Measurements from ENCODE around the gene EXOSC7.

Gene EXOSC7

DNA sequence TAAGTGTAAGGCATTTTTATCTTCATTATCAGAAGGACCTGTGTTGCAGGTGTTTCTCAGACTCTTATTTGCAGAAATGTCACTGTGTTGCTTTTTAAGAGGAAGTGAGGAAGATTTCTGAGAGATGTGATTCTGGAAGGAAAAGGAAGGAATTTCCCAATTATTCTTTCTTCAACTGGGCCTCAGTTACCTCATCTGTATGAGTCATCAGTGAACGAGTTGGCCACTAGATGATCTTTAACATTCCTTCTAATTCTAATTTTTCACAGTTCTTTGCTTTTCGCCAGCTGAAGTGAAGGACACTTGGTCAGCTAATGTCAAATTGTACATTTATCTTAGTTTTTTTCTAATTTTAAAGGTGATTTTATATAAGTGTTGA is 79.0 kb downstream of the EXOSC7 start:
- no CpG with 5 or more reads among the region's 2 CpGs for WGBS (ENCODE audit: extremely low coverage, insufficient coverage, low lambda C conversion rate)
- H3K4me1 ChIP-seq (ENCODE audit: control insufficient read depth, low read depth, low read length) = peaks cover 16% of the 10 kb centered on the region
- no peak overlapping the region for H2BK5ac ChIP-seq (ENCODE audit: low read length)
- H3K4ac ChIP-seq (ENCODE audit: low read depth, low read length) = no peak overlapping the region
- no peaks in the 10 kb centered on the region for H3K79me1 ChIP-seq (ENCODE audit: low read length)
- H2AK5ac ChIP-seq (ENCODE audit: low read length) = no peak overlapping the region
- H3K27me3 ChIP-seq (ENCODE audit: insufficient read depth, low read length, poor library complexity) = no peaks in the 10 kb centered on the region
- no peak overlapping the region for H3K9ac ChIP-seq (ENCODE audit: low read length)
- H3K18ac ChIP-seq (ENCODE audit: low read length) = no peak overlapping the region
- no peak overlapping the region for H4K8ac ChIP-seq (ENCODE audit: low read depth, low read length)
- H3K4me3 ChIP-seq (ENCODE audit: low read length) = no peak overlapping the region
- no peak overlapping the region for H3K56ac ChIP-seq (ENCODE audit: low read length)
- H2BK15ac ChIP-seq (replicated peaks; ENCODE audit: low read depth) = no peak overlapping the region
- no peaks in the 10 kb centered on the region for H3K79me2 ChIP-seq (ENCODE audit: control insufficient read depth, insufficient read depth, low read length)
- H2BK120ac ChIP-seq (ENCODE audit: low read depth, low read length) = no peak overlapping the region
- no peak overlapping the region for H3K4me2 ChIP-seq (ENCODE audit: low read length)
- no peak overlapping the region for H3K23ac ChIP-seq (ENCODE audit: low read length)
- H4K5ac ChIP-seq (ENCODE audit: low read length) = no peak overlapping the region
- DNase-seq = no peak
- H3K27ac ChIP-seq (ENCODE audit: low read depth, low read length) = no peak overlapping the region
- no peaks in the 10 kb centered on the region for H3K36me3 ChIP-seq (ENCODE audit: control insufficient read depth, insufficient read depth, low read length)

DNA sequence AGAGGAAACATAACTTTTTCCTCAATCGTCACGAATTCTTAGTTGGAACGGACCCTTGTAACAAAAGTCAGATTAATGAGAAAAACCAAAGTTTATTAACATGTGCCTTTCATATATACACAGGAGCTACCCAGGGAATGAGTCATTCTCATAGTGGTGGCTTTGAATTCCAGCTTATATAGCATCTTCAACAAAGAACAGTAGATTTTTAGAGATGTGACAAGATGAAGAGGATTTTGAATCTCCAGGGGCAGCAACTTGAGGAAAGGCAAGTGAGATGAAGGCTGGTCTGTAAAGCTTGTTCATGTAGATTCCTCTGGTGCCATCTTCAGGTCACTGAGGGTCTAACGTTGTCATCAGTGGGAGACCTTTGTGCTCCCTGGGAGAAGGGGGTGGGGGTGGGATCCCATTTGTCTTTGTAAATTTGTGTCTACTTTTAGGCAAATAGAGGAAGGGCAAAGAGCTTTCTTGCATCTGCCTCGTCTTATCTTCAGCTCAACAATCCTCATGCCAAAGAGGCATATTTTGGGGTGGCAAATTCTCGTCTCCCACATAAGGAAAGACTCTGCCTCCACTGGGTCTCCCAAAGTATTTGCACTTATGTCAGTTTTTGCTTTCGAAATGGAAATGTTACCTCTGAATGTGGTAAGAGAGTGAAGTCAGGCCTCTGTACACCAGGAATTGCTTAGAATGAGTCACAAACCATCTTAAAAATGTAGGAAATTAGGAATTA is 79.5 kb downstream of the EXOSC7 start:
- no peaks in the 10 kb centered on the region for H3K79me1 ChIP-seq (ENCODE audit: low read length)
- H2BK120ac ChIP-seq (ENCODE audit: low read depth, low read length) = no peak overlapping the region
- no peak overlapping the region for H3K4me3 ChIP-seq (ENCODE audit: low read length)
- peak overlapping the region; percentile 54 for H2AK5ac ChIP-seq (ENCODE audit: low read length)
- H3K27ac ChIP-seq (ENCODE audit: low read depth, low read length) = no peak overlapping the region
- H3K18ac ChIP-seq (ENCODE audit: low read length) = no peak overlapping the region
- H2BK5ac ChIP-seq (ENCODE audit: low read length) = peak overlapping the region; percentile 10
- peak overlapping the region; percentile 7 for H3K9ac ChIP-seq (ENCODE audit: low read length)
- H3K23ac ChIP-seq (ENCODE audit: low read length) = no peak overlapping the region
- H3K27me3 ChIP-seq (ENCODE audit: insufficient read depth, low read length, poor library complexity) = no peaks in the 10 kb centered on the region
- H3K36me3 ChIP-seq (ENCODE audit: control insufficient read depth, insufficient read depth, low read length) = no peaks in the 10 kb centered on the region
- no peak overlapping the region for H3K4ac ChIP-seq (ENCODE audit: low read depth, low read length)
- H3K4me2 ChIP-seq (ENCODE audit: low read length) = no peak overlapping the region
- no peak overlapping the region for H4K8ac ChIP-seq (ENCODE audit: low read depth, low read length)
- H2BK15ac ChIP-seq (replicated peaks; ENCODE audit: low read depth) = no peak overlapping the region
- H3K79me2 ChIP-seq (ENCODE audit: control insufficient read depth, insufficient read depth, low read length) = no peaks in the 10 kb centered on the region
- WGBS (ENCODE audit: extremely low coverage, insufficient coverage, low lambda C conversion rate) = no CpG with 5 or more reads among the region's 7 CpGs
- peak; percentile 93 for DNase-seq
- peak overlapping the region; percentile 76 for H3K56ac ChIP-seq (ENCODE audit: low read length)
- H3K4me1 ChIP-seq (ENCODE audit: control insufficient read depth, low read depth, low read length) = peaks cover 18% of the 10 kb centered on the region
- no peak overlapping the region for H4K5ac ChIP-seq (ENCODE audit: low read length)

DNA sequence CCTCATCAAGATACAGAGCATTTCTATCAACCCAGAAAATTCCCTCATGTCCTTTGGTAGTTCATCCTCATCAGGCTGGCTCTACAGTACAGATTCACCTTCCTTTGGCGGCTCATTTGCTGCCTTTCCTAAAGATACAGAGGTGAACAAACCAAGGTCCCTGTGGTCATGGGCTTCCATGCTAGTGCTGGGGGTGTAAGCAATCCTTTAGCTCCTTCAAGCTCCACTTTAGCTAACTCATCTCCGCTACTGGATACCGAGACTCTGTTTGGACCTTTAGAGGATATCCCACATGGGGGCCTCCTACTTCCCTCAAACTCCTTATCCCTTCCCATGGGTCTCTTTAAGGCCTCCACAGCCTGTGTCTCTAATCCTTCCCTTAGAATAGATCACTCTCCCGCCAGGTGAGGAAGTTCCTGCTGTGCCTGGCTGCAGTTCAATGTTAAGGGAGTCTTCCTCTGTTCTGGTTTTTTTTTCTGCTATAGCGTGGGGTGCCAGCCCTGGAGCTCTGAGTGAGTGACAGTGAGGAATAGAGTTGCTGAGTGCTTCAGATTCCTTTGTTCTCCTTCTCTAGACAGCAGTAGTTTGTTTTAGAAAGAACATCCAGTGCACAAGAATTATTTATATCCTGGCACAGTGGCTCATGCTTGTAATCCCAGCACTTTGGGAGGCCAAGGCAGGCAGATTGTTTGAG is 80.7 kb downstream of the EXOSC7 start:
- Histone ChIP-seq H3K27ac (ENCODE audit: low read depth, low read length) (peak overlapping the region; percentile 85), H3K27me3 (ENCODE audit: insufficient read depth, low read length, poor library complexity) (no peaks in the 10 kb centered on the region), H3K4me3 (ENCODE audit: low read length) (no peak overlapping the region), H3K4me2 (ENCODE audit: low read length) (no peak overlapping the region), H2BK5ac (ENCODE audit: low read length) (peak overlapping the region; percentile 98), H4K5ac (ENCODE audit: low read length) (peak overlapping the region; percentile 47), H3K36me3 (ENCODE audit: control insufficient read depth, insufficient read depth, low read length) (no peaks in the 10 kb centered on the region), H2BK120ac (ENCODE audit: low read depth, low read length) (no peak overlapping the region), H3K4ac (ENCODE audit: low read depth, low read length) (no peak overlapping the region), H3K79me1 (ENCODE audit: low read length) (no peaks in the 10 kb centered on the region), H3K18ac (ENCODE audit: low read length) (peak overlapping the region; percentile 62), H3K4me1 (ENCODE audit: control insufficient read depth, low read depth, low read length) (peaks cover 21% of the 10 kb centered on the region), H3K79me2 (ENCODE audit: control insufficient read depth, insufficient read depth, low read length) (no peaks in the 10 kb centered on the region), H4K8ac (ENCODE audit: low read depth, low read length) (no peak overlapping the region), H2BK15ac (replicated peaks; ENCODE audit: low read depth) (no peak overlapping the region), H2AK5ac (ENCODE audit: low read length) (peak overlapping the region; percentile 92), H3K9ac (ENCODE audit: low read length) (peak overlapping the region; percentile 36), H3K23ac (ENCODE audit: low read length) (no peak overlapping the region), H3K56ac (ENCODE audit: low read length) (peak overlapping the region; percentile 87)
- WGBS (ENCODE audit: extremely low coverage, insufficient coverage, low lambda C conversion rate) = no CpG with 5 or more reads among the region's 5 CpGs
- DNase-seq = peak; percentile 93

DNA sequence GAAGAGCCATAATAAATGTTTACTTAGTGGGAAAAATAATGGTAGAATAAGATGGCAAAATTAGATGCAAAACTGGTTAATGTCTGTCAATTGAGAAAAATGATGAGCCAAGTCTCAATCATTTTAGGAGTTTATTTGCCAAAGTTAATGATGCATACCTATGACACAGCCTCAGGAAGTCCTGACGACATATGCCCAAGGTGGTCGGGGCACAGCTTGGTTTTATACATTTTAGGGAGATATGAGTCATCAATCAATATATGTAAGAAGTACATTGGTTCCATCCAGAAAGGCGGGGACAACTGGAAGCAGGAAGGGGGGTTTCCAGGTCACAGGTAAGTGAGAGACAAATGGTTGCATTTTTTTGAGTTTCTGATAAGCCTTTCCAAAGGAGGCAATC is 81.5 kb downstream of the EXOSC7 start:
- H3K9ac ChIP-seq (ENCODE audit: low read length) = no peak overlapping the region
- no peak overlapping the region for H4K8ac ChIP-seq (ENCODE audit: low read depth, low read length)
- H2BK15ac ChIP-seq (replicated peaks; ENCODE audit: low read depth) = no peak overlapping the region
- no peak overlapping the region for H3K18ac ChIP-seq (ENCODE audit: low read length)
- no peak overlapping the region for H3K4me3 ChIP-seq (ENCODE audit: low read length)
- H3K4me2 ChIP-seq (ENCODE audit: low read length) = no peak overlapping the region
- H2AK5ac ChIP-seq (ENCODE audit: low read length) = no peak overlapping the region
- H3K4me1 ChIP-seq (ENCODE audit: control insufficient read depth, low read depth, low read length) = peaks cover 21% of the 10 kb centered on the region
- H4K5ac ChIP-seq (ENCODE audit: low read length) = no peak overlapping the region
- H3K23ac ChIP-seq (ENCODE audit: low read length) = no peak overlapping the region
- no CpG with 5 or more reads among the region's 3 CpGs for WGBS (ENCODE audit: extremely low coverage, insufficient coverage, low lambda C conversion rate)
- no peaks in the 10 kb centered on the region for H3K27me3 ChIP-seq (ENCODE audit: insufficient read depth, low read length, poor library complexity)
- no peaks in the 10 kb centered on the region for H3K79me2 ChIP-seq (ENCODE audit: control insufficient read depth, insufficient read depth, low read length)
- H2BK120ac ChIP-seq (ENCODE audit: low read depth, low read length) = no peak overlapping the region
- H3K56ac ChIP-seq (ENCODE audit: low read length) = no peak overlapping the region
- no peak overlapping the region for H3K27ac ChIP-seq (ENCODE audit: low read depth, low read length)
- no peak overlapping the region for H2BK5ac ChIP-seq (ENCODE audit: low read length)
- no peaks in the 10 kb centered on the region for H3K36me3 ChIP-seq (ENCODE audit: control insufficient read depth, insufficient read depth, low read length)
- H3K79me1 ChIP-seq (ENCODE audit: low read length) = no peaks in the 10 kb centered on the region
- DNase-seq = peak; percentile 75
- H3K4ac ChIP-seq (ENCODE audit: low read depth, low read length) = no peak overlapping the region

DNA sequence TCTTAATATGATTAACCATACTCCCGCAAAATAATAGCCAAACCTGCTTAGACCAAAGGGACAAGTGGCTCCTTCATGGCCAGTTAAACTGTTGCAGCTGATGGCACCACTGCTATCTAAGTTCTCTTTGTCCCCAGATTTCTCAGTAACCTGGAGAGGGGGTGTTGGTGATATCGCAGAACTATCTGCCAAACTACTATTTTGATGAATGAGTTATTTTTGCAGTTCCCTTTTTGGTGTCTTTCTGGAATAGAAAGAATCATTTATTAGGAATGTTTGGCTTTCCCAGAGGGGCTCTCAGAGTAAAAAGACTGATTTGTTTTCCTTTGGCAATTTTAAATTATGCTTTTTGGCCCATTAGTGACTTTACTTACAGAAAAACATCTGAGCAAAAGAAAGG is 83.1 kb downstream of the EXOSC7 start:
- Histone ChIP-seq H3K4ac (ENCODE audit: low read depth, low read length) (no peak overlapping the region), H3K4me1 (ENCODE audit: control insufficient read depth, low read depth, low read length) (peaks cover 21% of the 10 kb centered on the region), H3K18ac (ENCODE audit: low read length) (peak overlapping the region; percentile 53), H3K27me3 (ENCODE audit: insufficient read depth, low read length, poor library complexity) (no peaks in the 10 kb centered on the region), H3K4me2 (ENCODE audit: low read length) (no peak overlapping the region), H2BK15ac (replicated peaks; ENCODE audit: low read depth) (no peak overlapping the region), H3K9ac (ENCODE audit: low read length) (no peak overlapping the region), H3K79me1 (ENCODE audit: low read length) (no peaks in the 10 kb centered on the region), H3K27ac (ENCODE audit: low read depth, low read length) (no peak overlapping the region), H3K36me3 (ENCODE audit: control insufficient read depth, insufficient read depth, low read length) (no peaks in the 10 kb centered on the region), H4K8ac (ENCODE audit: low read depth, low read length) (no peak overlapping the region), H3K4me3 (ENCODE audit: low read length) (no peak overlapping the region), H3K79me2 (ENCODE audit: control insufficient read depth, insufficient read depth, low read length) (no peaks in the 10 kb centered on the region), H2AK5ac (ENCODE audit: low read length) (no peak overlapping the region), H4K5ac (ENCODE audit: low read length) (no peak overlapping the region), H3K56ac (ENCODE audit: low read length) (no peak overlapping the region), H2BK5ac (ENCODE audit: low read length) (no peak overlapping the region), H3K23ac (ENCODE audit: low read length) (no peak overlapping the region), H2BK120ac (ENCODE audit: low read depth, low read length) (no peak overlapping the region)
- WGBS (ENCODE audit: extremely low coverage, insufficient coverage, low lambda C conversion rate) = no CpG with 5 or more reads among the region's 2 CpGs
- no peak for DNase-seq

Measured in mesendoderm (in vitro differentiated cells).